NCI-H748 (cell line): ENCODE measurements around the gene C1orf232.
A peak's percentile ranks its signal among the peaks of the same experiment; 100 is the strongest.

Experiments used
- DNase-seq: peaks from one replicate; lab custom pipeline; 2025; ENCODE audit not compliant: unreplicated experiment; lab: John Stamatoyannopoulos, UW

C1orf232 gene

DNA sequence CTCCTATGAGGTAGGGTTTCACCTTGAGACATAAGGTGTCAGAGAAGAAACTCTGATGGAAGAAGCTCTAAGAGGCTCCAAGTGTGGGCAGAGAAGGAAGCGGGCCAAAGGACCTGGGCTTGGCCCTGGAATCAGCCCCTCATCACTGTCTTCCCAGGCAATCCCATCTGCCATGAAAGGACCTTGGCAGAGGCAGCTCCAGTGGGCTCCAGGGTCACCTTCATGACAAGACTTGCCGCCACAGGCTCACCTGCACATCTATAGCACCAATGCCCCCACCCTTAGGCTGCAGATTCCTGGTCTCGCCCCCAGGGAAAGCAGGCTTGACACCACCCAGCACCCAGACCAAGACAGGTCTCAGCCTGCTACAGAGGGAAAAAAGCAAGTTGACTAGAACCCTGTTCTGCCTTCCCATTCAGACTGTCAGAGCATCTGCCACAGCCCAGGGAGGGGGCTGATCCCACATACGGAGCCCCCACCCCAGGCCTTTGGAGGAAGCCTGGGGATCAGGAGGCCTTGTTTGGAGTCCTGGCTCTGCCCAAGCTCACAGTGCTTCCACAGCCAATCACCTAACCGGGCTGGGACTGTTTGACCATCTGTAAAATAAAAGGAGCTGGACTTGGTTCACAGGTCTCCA is 10.4 kb downstream of the C1orf232 start:
- no peak for DNase-seq

DNA sequence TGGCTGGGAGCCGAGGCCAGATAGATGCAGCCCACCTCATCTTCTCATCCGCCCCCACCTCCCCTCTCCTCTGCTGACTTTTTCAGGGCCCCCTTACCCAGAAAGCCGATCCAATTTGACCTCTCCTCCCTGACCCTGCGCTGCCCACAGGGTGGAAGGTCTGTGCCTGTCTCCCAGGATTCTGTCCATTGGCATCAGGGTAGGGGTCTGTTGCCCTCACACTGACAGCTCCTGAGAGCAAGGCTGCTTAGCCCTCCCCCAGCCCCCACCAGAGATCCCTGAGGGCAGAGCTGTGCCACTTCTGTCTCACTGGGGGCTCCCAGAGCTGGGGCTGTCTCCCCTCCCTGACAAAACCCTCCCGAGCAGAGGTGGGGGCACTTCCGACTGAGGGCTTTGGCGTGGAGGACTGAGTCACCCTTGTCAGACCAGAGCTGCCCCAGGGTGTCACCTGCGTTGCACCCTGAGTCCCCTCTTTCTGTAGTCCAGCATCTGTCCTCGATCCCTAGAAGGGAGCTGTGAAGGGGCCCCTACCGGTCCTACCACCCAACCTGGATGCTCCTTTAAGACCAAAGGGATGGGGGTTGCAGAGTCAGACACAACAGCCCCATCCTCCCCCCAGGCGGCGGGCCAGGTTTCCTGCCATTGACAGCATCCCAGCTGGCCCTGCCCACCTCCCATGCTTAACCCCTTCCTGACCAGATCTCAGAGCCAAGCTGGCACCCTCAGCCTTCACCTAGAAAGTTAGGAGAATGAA is 12.3 kb downstream of the C1orf232 start:
- no peak for DNase-seq

DNA sequence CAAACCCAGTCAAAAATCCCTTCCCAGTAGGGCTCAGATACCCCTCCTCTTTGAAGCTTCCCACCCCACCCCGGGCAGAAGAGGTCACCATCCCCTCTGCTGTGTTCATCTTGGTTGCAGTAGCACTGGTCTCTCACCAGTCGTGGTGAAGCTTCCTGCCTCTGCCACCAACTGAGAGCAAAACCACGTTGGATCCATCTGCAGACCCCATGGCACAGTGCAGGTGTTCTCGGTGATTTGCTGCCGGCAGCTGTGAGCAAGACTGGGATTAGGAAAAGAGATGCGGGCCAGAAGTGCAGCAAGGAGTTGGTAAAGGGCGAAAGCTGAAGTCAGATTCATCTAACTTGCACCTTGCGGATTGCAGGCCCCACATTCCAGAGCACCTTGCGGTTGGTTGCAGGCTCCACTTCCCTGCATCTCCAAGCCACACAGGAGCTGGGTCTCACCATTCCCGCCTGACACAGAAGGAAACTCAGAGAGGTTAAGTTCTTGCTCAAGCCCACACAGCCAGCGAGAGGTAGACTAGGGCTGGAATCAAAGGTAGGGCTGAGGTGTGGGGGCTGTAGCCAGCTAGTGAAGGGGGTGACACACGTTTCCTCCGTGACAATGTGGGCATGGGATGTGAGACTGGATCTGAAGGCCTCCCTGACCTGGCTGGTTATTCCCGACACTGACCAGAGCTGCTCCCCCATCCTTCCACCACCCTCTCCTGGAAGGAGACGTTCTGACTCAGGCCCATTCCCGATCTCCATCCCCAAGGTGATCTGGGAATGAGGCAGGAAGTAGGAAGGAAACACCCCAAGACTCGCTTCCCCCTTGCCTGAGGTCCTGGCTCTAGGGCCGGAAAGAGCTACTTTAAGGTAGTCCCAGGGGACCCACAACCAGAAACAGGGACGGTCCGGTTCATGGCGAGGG is 13.1 kb downstream of the C1orf232 start:
- no peak for DNase-seq

DNA sequence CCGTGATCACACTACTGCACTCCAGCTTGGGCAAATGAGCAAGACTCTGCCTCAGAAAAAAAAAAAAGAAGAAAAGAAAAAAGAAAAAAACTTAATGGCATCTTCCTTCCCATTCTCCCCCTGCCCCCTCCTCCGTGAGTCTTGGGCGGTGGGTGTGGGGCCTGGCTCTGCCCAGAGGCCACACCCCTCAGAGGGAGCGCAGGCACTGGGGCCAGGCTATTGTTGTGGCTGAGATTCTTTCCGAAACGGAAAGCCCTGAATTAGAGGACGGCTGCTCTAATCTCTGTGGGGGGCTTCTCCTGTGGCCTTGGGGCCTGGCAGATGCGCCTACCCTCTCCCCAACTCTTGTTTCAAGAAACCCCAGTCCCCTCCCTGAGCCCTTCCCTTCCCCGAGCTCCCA is 14.0 kb downstream of the C1orf232 start:
- no peak for DNase-seq

DNA sequence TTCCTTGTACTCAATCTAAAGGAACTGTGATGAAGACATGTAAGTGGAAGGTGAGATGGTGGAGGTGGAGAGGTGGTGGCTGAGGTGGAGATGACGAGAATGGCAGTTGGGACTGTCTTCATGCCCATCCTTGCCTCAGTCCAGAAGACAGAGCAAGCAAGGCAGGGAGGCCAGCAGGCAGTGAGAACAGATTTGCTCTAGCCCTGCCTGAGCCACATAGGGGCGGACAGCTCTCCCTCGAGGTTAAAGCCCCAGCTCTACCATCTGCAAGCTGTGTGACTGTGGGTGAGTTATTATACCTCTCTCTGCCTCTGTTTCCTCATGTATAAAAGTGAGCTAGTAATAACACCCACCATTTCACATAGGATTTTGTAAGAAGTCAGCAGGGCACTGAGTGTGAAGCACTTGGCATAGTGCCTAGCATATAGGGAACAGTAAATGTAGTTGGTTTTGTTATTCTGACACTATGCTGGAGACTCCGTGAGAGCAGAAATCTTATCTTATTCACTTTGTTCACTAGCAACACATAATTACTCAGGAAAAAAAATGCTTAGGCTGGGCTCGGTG is 14.7 kb downstream of the C1orf232 start:
- DNase-seq: no peak

DNA sequence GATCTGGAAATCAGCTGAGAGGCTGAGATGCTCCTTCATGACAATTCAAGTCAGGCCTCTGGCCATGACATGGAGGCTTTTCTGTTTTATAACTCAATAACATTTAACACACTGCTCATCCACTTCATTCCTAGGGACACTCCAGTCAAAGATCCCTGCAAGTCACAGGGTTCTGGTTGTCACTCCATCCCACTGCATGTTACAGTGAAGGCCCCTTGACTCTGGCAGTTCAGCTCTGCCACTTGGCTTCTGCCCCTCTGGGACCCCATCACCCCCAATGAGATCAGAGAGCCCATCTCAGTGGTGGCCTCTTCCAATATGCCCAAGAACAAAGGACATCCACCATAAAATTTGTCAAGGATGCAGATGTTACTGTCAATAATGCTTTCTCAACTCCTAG is 19.9 kb downstream of the C1orf232 start:
- DNase-seq: no peak

DNA sequence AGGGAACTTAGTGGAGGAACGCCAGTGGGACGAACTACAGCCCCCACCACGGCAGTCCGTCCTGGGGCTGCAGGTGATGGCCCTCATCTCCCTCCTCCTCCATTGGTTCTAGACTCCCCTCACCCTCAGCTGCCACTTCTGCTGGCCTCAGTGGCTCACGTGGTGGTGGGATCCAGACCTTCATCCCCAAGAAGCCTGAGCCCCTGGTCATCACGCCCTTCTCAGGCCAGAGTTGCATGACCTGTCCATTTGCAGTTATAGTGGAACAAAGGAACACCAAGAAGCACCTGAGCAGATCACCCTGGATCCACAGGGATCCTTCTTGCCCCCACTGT is 22.8 kb downstream of the C1orf232 start:
- DNase-seq: no peak

DNA sequence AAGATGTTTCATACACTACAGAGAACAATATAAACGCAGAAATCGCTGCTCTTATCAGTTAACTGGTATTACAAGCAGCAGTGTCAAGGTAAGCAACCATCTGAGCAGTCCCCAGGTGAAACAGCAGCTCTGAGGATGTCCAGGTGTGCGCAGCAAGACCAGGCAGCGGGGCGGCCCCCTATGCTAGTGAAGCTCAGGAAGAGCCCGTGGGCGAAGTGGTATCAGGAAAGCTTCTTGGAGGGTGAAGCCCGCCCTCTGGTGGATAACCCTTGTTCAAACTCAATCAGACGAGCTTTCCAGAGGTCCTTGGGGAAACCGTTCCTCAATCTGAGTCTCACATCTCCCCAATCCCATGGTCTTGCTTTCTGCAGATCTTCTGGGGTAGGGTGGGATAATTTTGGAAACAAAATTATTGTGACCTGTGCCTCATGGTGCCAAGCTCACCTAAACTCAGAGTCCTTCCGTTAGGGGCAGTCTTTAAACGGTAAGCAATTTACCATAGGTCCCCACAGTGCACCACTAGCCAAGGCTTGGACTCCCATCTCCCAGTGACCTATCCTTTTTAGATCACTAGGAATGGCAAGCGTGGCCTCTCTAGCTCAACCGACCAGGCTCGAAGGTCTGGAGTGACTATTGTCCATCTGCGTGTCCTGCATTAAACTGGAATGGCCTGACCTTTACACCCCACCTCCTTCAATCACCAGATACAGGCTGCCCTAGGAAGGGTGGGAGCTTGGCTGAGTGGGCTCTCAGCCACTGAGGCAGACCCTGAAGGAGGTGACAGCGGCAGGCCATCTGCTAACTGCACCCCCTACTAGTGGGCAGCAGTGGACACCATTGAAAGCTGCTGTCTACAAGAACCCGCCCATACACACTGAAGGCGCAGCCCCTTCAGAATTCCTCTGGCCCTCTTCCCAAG is 23.5 kb downstream of the C1orf232 start:
- peak; percentile 89 for DNase-seq

DNA sequence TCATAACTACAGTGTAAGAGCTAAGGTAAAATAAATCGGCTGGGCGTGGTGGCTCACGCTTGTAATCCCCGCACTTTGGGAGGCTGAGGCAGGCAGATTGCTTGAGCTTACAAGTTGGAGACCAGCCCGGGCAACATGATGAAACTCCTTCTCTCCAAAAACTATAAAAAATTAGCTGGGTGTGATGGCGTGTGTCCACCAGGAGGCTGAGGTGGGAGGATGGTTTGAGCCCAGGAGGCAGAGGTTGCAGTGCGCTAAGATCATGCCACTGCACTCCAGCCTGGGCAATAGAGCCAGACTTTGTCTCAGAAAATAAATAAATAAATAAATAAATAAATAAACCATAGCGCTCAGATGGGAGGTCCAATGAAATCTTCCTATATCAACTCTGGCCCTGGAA is 26.6 kb downstream of the C1orf232 start:
- no peak for DNase-seq

DNA sequence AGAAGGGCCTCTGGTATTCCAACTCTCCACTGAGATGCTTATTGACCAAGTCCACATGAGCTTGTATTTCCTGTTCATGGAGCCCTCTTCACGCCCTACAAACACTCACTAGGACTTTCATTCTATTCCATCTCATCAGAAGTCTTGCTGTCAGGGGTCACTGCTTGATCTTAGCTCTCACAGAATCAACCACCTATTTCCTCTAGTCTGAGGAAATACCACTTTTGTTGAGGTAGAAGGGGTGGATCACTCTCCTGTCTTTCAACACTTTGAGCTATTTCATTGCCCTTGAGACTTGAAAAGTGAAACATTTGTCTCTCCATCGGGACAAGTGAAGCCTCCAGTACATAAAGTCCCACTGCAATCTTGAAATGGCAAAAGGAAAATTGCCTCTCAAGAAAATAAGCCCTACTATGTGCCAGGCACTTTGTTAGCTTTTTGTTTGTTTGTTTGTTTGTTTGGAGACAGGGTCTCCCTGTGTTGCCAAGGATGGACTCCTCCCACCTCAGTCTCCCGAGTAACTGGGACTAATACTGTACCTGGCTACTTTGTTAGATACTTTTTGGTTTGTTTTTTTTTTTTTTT is 29.7 kb downstream of the C1orf232 start:
- no peak for DNase-seq

DNA sequence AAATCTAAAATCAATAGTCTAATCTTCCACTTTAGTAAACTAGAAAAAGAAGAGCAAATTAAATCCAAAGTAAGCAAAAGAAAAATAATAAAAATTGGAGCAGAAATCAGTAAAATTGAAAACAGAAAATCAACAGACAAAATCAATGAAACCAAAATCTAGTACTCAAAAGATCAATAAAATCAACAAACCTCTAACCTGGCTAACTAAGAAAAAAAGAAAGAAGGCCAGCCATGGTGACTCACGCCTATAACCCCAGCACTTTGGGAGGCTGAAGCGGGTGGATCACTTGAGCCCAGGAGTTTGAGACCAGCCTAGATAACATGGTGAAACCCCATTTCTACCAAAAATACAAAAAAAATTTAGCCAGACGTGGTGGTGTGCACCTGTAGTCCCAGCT is 34.3 kb downstream of the C1orf232 start:
- no peak for DNase-seq

DNA sequence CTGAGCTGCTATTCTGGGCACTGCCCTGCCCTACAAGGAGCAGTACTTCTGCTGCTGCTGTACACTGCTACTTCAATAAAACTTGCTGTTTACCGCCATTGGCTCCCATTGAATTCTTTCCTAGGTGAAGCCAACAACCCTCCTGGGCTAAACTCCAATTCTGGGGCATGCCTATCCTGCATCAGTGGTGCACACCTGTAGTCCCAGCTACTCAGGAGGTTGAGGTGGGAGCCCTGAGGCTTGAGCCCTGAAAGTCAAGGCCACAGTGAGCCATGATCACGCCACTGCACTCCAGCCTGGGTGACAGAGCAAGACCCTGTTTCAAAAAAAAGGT is 36.0 kb downstream of the C1orf232 start:
- DNase-seq: no peak

DNA sequence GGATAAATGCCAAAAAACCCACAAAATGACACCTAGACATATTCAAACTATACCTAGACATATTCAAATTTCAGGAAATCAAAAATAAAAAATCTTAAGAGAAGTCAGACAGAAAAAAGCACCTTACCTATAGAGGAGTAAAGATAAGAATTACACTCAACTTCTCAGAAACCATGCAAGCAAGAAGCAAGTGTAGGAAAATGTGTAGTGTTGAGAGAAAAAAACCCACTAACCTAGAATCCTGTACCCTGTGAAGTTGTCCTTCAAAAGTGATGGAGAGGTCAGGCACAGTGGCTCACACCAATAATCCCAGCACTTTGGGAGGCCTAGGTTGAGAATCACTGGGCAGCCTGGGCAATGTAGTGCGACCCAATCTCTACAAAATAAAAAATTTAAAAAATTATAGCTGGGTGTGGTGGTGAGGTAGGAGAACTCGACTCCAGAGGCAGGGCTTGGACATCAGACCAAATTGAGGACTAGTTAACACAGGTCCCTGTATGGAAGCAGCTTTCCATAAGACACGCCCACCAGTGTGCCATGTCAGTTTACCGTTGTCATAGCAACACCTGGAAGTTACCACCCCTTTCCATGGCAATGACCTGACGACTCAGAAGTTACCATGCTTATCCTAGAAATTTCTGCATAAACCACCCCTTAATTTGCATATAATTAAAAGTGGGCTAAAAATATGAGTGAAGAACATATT is 36.5 kb downstream of the C1orf232 start:
- DNase-seq: peak; percentile 54

DNA sequence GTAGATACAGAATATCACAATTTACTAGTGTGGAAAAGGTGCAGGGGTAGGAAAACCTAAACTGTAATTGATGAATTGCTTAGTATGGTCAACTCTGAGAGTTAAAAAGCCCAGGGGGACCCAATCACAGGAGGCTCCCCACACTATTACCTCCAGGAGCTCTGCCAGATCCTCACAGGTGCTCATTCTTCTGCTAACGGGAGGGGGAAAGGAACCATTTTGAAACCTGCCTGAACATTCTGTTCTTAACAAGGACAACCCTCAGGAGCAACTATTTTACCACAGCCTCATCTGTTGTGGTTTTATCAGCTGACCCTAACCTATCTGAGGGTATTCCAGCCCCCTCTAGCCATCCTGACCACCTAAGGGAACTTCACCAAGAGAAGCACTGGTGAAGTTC is 38.1 kb downstream of the C1orf232 start:
- no peak for DNase-seq

DNA sequence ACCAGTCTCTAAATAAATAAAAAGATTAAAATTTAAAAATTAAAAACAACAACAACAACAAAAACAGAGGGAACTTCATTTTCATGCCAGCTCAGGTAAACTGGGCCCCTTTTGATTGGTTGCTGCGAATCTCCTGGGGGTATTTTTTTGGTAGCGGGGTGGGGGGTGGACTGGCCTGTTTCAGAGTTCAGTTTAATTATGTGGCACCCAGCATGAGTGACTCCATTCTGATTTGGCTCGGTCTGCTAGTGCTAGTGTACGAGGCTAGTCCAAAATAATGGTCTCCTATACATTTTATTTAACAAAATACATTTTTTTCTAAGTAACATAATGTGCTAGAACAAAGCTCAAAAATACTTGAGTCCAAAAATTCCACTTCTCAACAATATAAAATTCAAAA is 39.0 kb downstream of the C1orf232 start:
- DNase-seq: no peak

DNA sequence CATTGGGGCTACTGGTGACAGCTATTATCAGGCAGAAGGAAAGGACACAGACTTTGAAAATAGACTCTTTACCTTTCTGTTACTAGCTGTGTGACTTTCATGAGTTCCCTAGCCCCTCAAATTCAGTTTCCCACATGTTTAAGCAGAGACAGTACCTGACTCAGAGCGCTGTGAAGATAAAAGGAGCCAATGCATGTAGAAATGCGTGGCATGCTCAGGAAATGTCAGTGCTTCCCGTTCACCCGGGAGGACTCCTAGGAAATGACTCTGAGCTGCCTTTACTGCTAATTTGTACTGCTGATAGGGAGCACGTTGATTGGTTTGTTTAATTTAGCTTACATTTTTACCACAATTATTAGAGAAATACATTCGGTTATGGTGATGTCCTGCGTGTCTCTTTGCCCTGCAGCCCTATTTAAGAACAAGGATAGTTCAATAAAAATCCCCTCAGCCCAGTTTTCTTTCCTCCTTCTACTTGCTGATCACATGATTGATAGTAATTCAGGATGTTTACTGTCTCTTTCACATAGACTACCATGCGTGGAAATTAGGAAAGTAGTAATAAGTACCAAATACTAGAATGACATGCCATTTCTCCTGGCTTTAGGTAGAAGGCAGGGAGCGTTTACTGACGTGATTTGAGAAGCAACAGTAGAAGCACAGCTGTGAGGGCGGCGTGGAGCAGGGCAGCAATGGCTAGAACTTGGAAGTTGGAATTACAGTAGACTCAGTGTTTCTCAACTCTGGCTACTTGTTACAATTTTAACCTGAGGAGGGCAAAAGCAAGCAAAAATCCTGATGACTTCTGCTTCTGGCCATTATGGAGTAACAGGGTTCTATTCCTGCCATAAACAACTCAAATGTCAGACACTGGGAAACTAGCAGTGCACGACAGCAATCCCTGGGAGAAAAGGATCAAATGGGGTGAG is 41.3 kb downstream of the C1orf232 start:
- no peak for DNase-seq

DNA sequence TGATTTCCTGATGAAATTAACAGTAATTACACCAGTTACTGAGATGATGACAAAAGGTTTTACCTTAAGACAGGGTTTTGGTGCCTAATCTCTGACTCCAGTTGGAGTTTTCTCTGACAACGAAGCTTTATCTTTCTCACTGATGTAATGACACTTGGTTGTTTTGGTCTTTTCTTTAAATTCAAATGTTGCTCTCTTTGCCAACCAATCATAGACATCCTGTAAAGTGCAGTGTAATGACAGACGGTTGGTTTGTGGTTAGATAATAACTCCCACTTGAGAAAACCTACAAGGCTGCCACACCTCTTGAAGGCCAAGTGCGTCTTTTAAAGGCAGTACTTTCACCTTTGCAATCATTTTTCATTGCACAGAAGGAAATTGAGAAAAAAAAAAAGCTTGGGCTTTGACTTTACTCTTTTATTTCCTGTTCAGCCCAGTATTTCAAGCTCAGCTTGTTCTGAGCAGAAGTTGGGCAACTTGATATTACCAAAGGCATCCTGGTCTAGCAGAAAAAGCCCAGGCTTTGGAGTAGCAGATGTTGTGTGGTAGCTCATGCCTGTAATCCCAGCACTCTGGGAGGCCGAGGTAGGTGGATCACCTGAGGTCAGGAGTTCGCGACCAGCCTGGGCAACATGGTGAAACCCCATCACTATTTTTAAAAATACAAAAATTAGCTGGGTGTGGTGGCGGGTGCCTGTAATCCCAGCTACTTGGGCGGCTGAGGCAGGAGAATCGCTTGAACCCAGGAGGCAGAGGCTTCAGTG is 42.3 kb downstream of the C1orf232 start:
- DNase-seq: peak; percentile 70

DNA sequence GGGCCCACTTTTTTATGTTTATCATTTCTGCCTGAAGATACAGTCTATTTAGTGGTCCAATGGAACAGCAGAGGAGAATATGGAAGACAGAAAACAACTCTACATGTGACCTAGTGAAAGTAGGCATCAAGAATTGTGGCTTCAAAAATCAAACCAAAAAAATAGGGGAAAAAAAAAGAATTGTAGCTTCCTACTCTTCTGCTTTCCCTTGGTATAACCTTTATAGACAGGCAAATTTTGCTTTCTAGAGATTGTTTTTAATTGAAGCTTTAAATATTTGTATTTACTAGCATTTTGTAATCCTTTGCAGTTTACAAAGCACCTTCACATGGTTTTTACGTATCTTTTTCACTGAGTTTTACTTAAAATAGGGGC is 42.8 kb downstream of the C1orf232 start:
- no peak for DNase-seq
